ENCODE measurements around the gene JAKMIP3.
A peak's percentile ranks its signal among the peaks of the same experiment; 100 is the strongest.

The JAKMIP3 gene

DNA sequence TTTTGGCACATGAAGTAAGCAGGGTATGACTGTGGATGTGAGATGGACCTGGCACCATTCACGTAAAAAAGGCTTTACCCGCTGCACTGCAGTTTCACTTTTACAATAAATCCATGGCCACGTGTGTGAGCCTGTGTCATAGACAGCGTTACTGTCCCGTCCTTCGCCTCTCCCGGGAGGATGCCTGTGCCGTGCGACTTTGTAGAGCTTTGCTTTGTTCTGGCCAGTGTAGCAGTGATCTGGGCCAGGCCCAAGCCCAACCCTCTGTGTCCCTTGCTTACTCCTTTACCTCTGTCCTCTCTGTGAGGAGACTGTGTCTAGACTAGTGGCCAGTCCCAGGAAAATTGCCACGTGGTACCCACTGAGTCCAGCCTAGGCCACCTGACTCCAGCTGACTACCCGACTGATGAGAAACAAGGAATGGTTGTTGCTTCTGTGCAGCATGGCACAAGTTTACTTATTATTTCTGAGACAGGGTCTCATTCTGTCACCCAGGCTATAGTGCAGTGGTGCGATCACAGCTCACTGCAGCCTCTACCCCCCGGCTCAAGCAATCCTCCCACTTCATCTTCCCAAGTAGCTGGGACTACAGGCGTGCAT lies 48.1 kb downstream of the JAKMIP3 start:
- DNase-seq = peak in 1 of 2 donors; percentile 28

DNA sequence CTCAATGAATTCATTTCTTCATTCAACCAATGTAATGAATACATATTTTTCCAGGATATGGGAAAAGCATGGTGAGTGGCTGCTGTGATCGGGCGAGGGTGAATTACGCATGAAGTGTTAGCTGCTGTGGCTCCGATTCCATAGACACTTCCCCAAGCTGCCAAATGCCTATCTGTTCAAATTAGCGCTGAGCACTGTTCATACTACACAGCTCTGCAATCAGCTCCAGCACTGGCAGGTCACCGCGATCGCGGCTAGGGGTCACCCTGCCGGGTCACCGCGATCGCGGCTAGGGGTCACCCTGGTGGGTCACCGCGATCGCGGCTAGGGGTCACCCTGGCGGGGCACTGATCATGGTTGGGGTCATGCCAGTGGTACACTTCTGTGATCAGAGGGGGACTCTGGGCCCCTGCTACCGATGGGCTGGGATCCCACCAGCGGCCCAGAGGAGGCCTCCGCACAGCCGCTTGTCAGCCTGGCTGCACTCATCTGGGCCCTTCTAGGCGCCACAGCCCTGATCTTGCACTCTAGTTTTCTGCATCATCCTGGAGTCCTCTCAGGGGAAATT lies 49.3 kb downstream of the JAKMIP3 start:
- no peak for DNase-seq
